SK-N-SH (cell line): Measurements from ENCODE around the gene NUDCD3. TPM values are rescaled to one million over a fixed set of nuclear protein-coding genes. Genes with fewer than 3 reads are reported as not detected.
"Not testable (repeated sequence)": the region's sequence is repeated elsewhere in the genome, so short reads cannot be mapped to it uniquely, and the experiment has no call there.

Source experiments
- CTCF ChIA-PET: fragments of 300-600, 350-600 bp; formaldehyde crosslinking; extraction: SDS; loops from one replicate; lab custom pipeline; 2021; lab: Yijun Ruan, JAX
- POLR2A ChIA-PET: fragments of 350-600 bp; sonication (Branson Sonifier 250); formaldehyde crosslinking; extraction: SDS; loops from one replicate; lab custom pipeline; 2020; ENCODE audit warnings: antibody characterized with exemption, inconsistent platforms; lab: Yijun Ruan, JAX
- DNase-seq: peaks from one replicate; pipeline ENCODE4 v3.0.0; 2012
- H2AFZ ChIP-seq: fragments of 200-600 bp; sonication (generic); 2 replicates; pipeline ENCODE4 v1.8.1; 2016; ENCODE audit warnings: antibody characterized with exemption, mild to moderate bottlenecking, low read depth
- H3F3A ChIP-seq: fragments of 200-600 bp; sonication (generic); replicated peaks from 2 replicates; pipeline ENCODE3; 2016; ENCODE audit warnings: antibody characterized with exemption, mild to moderate bottlenecking; ENCODE audit not compliant: insufficient read depth
- H3K27ac ChIP-seq, 2 experiments: fragments of 200-500 bp in 1 of 2; fragments of 200-600 bp in 1 of 2; sonication (Bioruptor generic) in 1 of 2; sonication (generic), shearing (Covaris generic) in 1 of 2; 2 replicates each; pipeline versions ENCODE4 v1.5.1 to v1.6.1; 2014 to 2016; ENCODE audit warnings: low read depth in 2 of 2, inconsistent platforms in 1 of 2, low read length in 1 of 2, mild to moderate bottlenecking in 1 of 2, mixed read lengths in 1 of 2
- H3K27me3 ChIP-seq: fragments of 200-600 bp; sonication (generic), shearing (Covaris generic); 2 replicates; pipeline ENCODE4 v1.6.1; 2016; ENCODE audit warnings: mixed run types; ENCODE audit not compliant: insufficient read depth
- H3K36me3 ChIP-seq, 2 experiments: fragments of 200-500 bp in 1 of 2; fragments of 200-600 bp in 1 of 2; sonication (Bioruptor generic) in 1 of 2; sonication (generic) in 1 of 2; replicated peaks in 1 of 2; 2 replicates each; pipeline versions ENCODE3 to v1.5.1; 2014 to 2016; ENCODE audit warnings: low read length in 1 of 2, mild to moderate bottlenecking in 1 of 2; ENCODE audit not compliant: insufficient read depth in 2 of 2, control insufficient read depth in 1 of 2
- H3K4me1 ChIP-seq, 2 experiments: fragments of 200-500 bp in 1 of 2; fragments of 200-600 bp in 1 of 2; sonication (Bioruptor generic) in 1 of 2; sonication (generic), shearing (Covaris generic) in 1 of 2; 2 replicates each; pipeline versions ENCODE4 v1.5.1 to v1.6.1; 2014 to 2016; ENCODE audit warnings: low read depth in 1 of 2, low read length in 1 of 2, mixed run types in 1 of 2; ENCODE audit not compliant: insufficient read depth in 2 of 2, control insufficient read depth in 1 of 2
- H3K4me2 ChIP-seq: fragments of 200-600 bp; sonication (generic), shearing (Covaris generic); 2 replicates; pipeline ENCODE4 v1.6.1; 2017; ENCODE audit warnings: mixed run types
- H3K4me3 ChIP-seq, 2 experiments: fragments of 200-500 bp in 1 of 2; fragments of 200-600 bp in 1 of 2; sonication (Bioruptor generic) in 1 of 2; sonication (generic), shearing (Covaris generic) in 1 of 2; 2 replicates each; pipeline versions ENCODE4 v1.5.1 to v1.8.1; 2014 to 2016; ENCODE audit warnings: low read depth in 2 of 2, inconsistent platforms in 1 of 2, low read length in 1 of 2, mild to moderate bottlenecking in 1 of 2, mixed read lengths in 1 of 2, moderate library complexity in 1 of 2
- H3K79me2 ChIP-seq: fragments of 200-600 bp; sonication (generic); 2 replicates; pipeline ENCODE4 v1.8.1; 2017; ENCODE audit warnings: mild to moderate bottlenecking; ENCODE audit not compliant: insufficient read depth
- H3K9ac ChIP-seq: fragments of 200-600 bp; sonication (generic); 2 replicates; pipeline ENCODE4 v1.6.1; 2017; ENCODE audit warnings: mixed run types
- H3K9me2 ChIP-seq: fragments of 200-600 bp; sonication (generic); 2 replicates; pipeline ENCODE4 v1.6.1; 2017; ENCODE audit warnings: mixed run types
- H3K9me3 ChIP-seq: fragments of 200-600 bp; sonication (generic); 2 replicates; pipeline ENCODE4 v1.6.1; 2017; ENCODE audit warnings: mixed run types, mild to moderate bottlenecking, moderate library complexity
- H4K20me1 ChIP-seq: fragments of 200-600 bp; sonication (generic); 2 replicates; pipeline ENCODE4 v1.6.1; 2017; ENCODE audit warnings: mild to moderate bottlenecking, mixed run types; ENCODE audit not compliant: insufficient read depth
- ELF1 ChIP-seq: IDR thresholded peaks from 2 replicates; pipeline ENCODE4 v1.4.0; 2012
- EP300 ChIP-seq, 2 experiments: IDR thresholded peaks; 2 replicates each; pipeline versions ENCODE4 v1.4.0 to v1.6.1; 2012; ENCODE audit warnings: borderline replicate concordance in 1 of 2, low read depth in 1 of 2, low read length in 1 of 2
- FOXM1 ChIP-seq: IDR thresholded peaks from 2 replicates; pipeline ENCODE4 v1.4.0; 2012; ENCODE audit warnings: low read depth, mild to moderate bottlenecking
- GATA2 ChIP-seq: sonication (generic); formaldehyde crosslinking; IDR thresholded peaks from 2 replicates; pipeline ENCODE4 v1.5.0; 2020; ENCODE audit warnings: mild to moderate bottlenecking, missing genetic modification reagents
- NRF1 ChIP-seq: IDR thresholded peaks from 2 replicates; pipeline ENCODE4 v1.6.1; 2012; ENCODE audit warnings: low read depth, mild to moderate bottlenecking, low read length
- POLR2AphosphoS5 ChIP-seq: IDR thresholded peaks from 2 replicates; pipeline ENCODE4 v1.6.1; 2012; ENCODE audit warnings: low read depth, low read length
- RCOR1 ChIP-seq: fragments of 150-350 bp; IDR thresholded peaks from 2 replicates; pipeline ENCODE4 v1.6.1; 2017; ENCODE audit warnings: antibody characterized with exemption, low read length
- RFX5 ChIP-seq: IDR thresholded peaks from 2 replicates; pipeline ENCODE4 v1.6.1; 2012; ENCODE audit warnings: mild to moderate bottlenecking, improper control_type of control experiment, low read length
- RXRA ChIP-seq: IDR thresholded peaks from 2 replicates; pipeline ENCODE4 v1.4.0; 2012; ENCODE audit warnings: low read depth, mild to moderate bottlenecking, borderline replicate concordance
- SMC3 ChIP-seq: IDR thresholded peaks from 2 replicates; pipeline ENCODE4 v1.6.1; 2012; ENCODE audit warnings: low read depth, low read length, improper control_type of control experiment
- TAF1 ChIP-seq: IDR thresholded peaks from 2 replicates; pipeline ENCODE4 v1.6.1; 2012; ENCODE audit warnings: low read depth, mild to moderate bottlenecking, low read length, moderate library complexity, borderline replicate concordance
- TCF12 ChIP-seq: IDR thresholded peaks from 2 replicates; pipeline ENCODE4 v1.4.0; 2012
- WGBS: methylation state at CpG from one replicate; pipeline ENCODE4 v1.1.6; 2017; ENCODE audit warnings: low lambda C conversion rate; 5-methylcytosine and 5-hydroxymethylcytosine counted together
- polyA plus RNA-seq, 3 experiments: library from polyadenylated mRNA; depleted of rRNA; stranded (reverse); fragments of >200 nt; gene quantifications; 2 replicates each; pipeline ENCODE4 v1.2.3, GENCODE V29; 2012
- TF ChIP-seq, protein P1 (sequence below): fragments of 150-350 bp; IDR thresholded peaks from 2 replicates; pipeline ENCODE4 v1.6.1; 2017; ENCODE audit warnings: antibody characterized with exemption, low read length, low read depth, borderline replicate concordance

The NUDCD3 gene
- polyA plus RNA-seq, 1 of the 3 experiments (the other 2 are of a cell fraction): 66.0 TPM

DNA sequence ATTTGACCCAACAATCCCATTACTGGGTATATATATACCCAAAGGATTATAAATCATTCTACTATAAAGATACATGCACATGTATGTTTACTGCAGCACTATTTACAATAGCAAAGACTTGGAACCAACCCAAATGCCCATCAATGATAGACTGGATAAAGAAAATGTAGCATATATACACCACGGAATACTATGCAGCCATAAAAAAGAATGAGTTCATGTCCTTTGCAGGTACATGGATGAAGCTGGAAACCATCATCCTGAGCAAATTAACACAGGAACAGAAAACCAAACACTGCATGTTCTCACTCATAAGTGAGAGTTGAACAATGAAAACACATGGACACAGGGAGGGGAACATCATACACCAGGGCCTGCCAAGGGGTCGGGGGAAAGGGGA lies 65.7 kb downstream of the NUDCD3 start:
- H3K9ac ChIP-seq, H3K4me2 ChIP-seq, POLR2A ChIA-PET, H3K4me3 ChIP-seq, H2AFZ ChIP-seq, H3K4me1 ChIP-seq, H3F3A ChIP-seq, H3K9me3 ChIP-seq, DNase-seq, H3K27me3 ChIP-seq, H3K27ac ChIP-seq, H3K9me2 ChIP-seq: not testable (repeated sequence)
- Histone ChIP-seq H3K36me3 (peaks cover 11 to 30% of the 10 kb centered on the region in 2 experiments), H4K20me1 (peaks cover 27% of the 10 kb centered on the region), H3K79me2 (peaks cover 91% of the 10 kb centered on the region)
- WGBS: 92% methylated on average over 2 of the region's 2 CpGs
- CTCF ChIA-PET: interaction anchor here (0.9 kb wide), 1 partner anchor 17 kb away, joined by 3 read pairs; no protein-coding TSS in a partner anchor

DNA sequence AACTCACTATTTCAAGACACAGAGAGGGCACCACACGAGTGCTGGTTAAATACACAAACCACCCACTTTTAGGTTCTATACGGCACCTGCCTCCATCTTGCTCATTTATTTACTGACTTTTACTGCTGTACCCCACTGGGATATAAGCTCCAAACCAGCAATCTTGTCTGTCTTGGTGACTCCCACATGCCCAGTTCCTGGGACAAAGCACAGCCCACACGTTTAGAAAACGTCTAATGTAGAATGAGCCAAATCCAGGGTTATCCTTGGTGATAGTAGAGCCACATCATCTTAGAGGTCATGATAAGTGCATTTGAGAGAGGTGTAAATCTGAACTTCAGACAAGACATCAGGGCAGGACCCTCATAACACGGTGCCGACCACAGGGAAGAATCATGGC lies 73.5 kb downstream of the NUDCD3 start:
- Histone ChIP-seq H3K27ac (no peak overlapping the region), H4K20me1 (peaks cover 16% of the 10 kb centered on the region), H3K4me3 (no peak overlapping the region), H3F3A (peaks cover 4% of the 10 kb centered on the region), H3K9me2 (no peaks in the 10 kb centered on the region), H3K9me3 (no peaks in the 10 kb centered on the region), H3K79me2 (peaks cover 71% of the 10 kb centered on the region), H3K4me1 (peaks cover 0 to 6% of the 10 kb centered on the region in 2 experiments; a peak in 2 of 4 replicates), H3K4me2 (no peak overlapping the region), H3K36me3 (peaks cover 13 to 16% of the 10 kb centered on the region in 2 experiments), H2AFZ (no peak overlapping the region), H3K27me3 (no peaks in the 10 kb centered on the region), H3K9ac (no peak overlapping the region)
- no peak for TF ChIP-seq RCOR1
- no peak for TF ChIP-seq SMC3
- no peak for TF ChIP-seq EP300 (IDR thresholded peaks at IDR 0.05; ENCODE audit: borderline replicate concordance in 1 of 2, low read depth in 1 of 2, low read length in 1 of 2)
- TF ChIP-seq GATA2: no peak
- no peak for TF ChIP-seq POLR2AphosphoS5
- TF ChIP-seq RFX5: no peak
- no peak for TF ChIP-seq NRF1
- TF ChIP-seq, protein P1, sequence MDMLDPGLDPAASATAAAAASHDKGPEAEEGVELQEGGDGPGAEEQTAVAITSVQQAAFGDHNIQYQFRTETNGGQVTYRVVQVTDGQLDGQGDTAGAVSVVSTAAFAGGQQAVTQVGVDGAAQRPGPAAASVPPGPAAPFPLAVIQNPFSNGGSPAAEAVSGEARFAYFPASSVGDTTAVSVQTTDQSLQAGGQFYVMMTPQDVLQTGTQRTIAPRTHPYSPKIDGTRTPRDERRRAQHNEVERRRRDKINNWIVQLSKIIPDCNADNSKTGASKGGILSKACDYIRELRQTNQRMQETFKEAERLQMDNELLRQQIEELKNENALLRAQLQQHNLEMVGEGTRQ: no peak
- TF ChIP-seq TCF12: no peak
- no peak for TF ChIP-seq ELF1
- no peak for TF ChIP-seq RXRA
- no peak for TF ChIP-seq FOXM1
- TF ChIP-seq TAF1: no peak
- ChIA-PET POLR2A (interaction anchor here (0.8 kb wide), 1 partner anchor 9 kb away, joined by 4 read pairs; no protein-coding TSS in a partner anchor), CTCF (interaction anchor here (0.7 to 1.9 kb wide), 2 partner anchors 16 to 118 kb away, joined by 3 to 5 read pairs; no protein-coding TSS in a partner anchor)
- no peak for DNase-seq
- WGBS: 97% methylated on average over 6 of the region's 6 CpGs
